Astrocyte (in vitro differentiated cells and primary cell): ENCODE measurements around the gene UBR2. TPM values are rescaled to one million over a fixed set of nuclear protein-coding genes. Genes with fewer than 3 reads are reported as not detected.

Source experiments
- DNase-seq: peaks from one replicate; pipeline ENCODE4 v3.0.0-alpha.2; 2010; ENCODE audit warnings: low read depth
- FAIRE-seq: peaks from 2 replicates; lab custom pipeline; 2011; peaks lifted over from hg19 to GRCh38; lab: Jason Lieb, UNC
- H2AFZ ChIP-seq: 2 replicates; pipeline ENCODE4 v1.6.0; 2012; ENCODE audit warnings: low read depth, low read length, inconsistent platforms
- H3K27ac ChIP-seq: 2 replicates; pipeline ENCODE4 v1.5.1; 2011; ENCODE audit warnings: low read depth, low read length, inconsistent platforms
- H3K27me3 ChIP-seq: 2 replicates; pipeline ENCODE4 v1.6.0; 2011; ENCODE audit warnings: low read length, inconsistent platforms; ENCODE audit not compliant: insufficient read depth
- H3K36me3 ChIP-seq: 2 replicates; pipeline ENCODE4 v1.5.1; 2011; ENCODE audit warnings: low read length, inconsistent platforms; ENCODE audit not compliant: insufficient read depth
- H3K4me1 ChIP-seq: 2 replicates; pipeline ENCODE4 v1.5.1; 2011; ENCODE audit warnings: low read length, inconsistent platforms; ENCODE audit not compliant: insufficient read depth
- H3K4me2 ChIP-seq: 2 replicates; pipeline ENCODE4 v1.6.0; 2012; ENCODE audit warnings: low read length, inconsistent platforms
- H3K4me3 ChIP-seq: 2 replicates; pipeline ENCODE4 v1.5.1; 2011; ENCODE audit warnings: low read depth, mild to moderate bottlenecking, low read length, inconsistent platforms; ENCODE audit not compliant: insufficient read depth
- H3K79me2 ChIP-seq: 2 replicates; pipeline ENCODE4 v1.6.0; 2012; ENCODE audit warnings: mild to moderate bottlenecking, low read length, inconsistent platforms; ENCODE audit not compliant: insufficient read depth
- H3K9ac ChIP-seq: 2 replicates; pipeline ENCODE4 v1.6.0; 2012; ENCODE audit warnings: mild to moderate bottlenecking, low read length, inconsistent platforms
- H3K9me3 ChIP-seq: 2 replicates; pipeline ENCODE4 v1.5.1; 2012; ENCODE audit warnings: low read depth, mild to moderate bottlenecking, low read length, inconsistent platforms; ENCODE audit not compliant: insufficient read depth
- H4K20me1 ChIP-seq: 2 replicates; pipeline ENCODE4 v1.6.0; 2012; ENCODE audit warnings: low read length, inconsistent platforms; ENCODE audit not compliant: insufficient read depth
- H3K27ac Mint-ChIP-seq: one replicate; pipeline ENCODE4 v1.8.0; 2021; ENCODE audit warnings: mild to moderate bottlenecking, mixed read lengths; ENCODE audit not compliant: unreplicated experiment
- H3K27me3 Mint-ChIP-seq: one replicate; pipeline ENCODE4 v1.8.0; 2021; ENCODE audit warnings: low read depth, mixed read lengths; ENCODE audit not compliant: unreplicated experiment
- H3K36me3 Mint-ChIP-seq: one replicate; pipeline ENCODE4 v1.8.0; 2021; ENCODE audit warnings: low read depth, mixed read lengths; ENCODE audit not compliant: unreplicated experiment
- H3K4me1 Mint-ChIP-seq: one replicate; pipeline ENCODE4 v1.8.0; 2021; ENCODE audit warnings: low read depth, mixed read lengths; ENCODE audit not compliant: unreplicated experiment
- H3K4me3 Mint-ChIP-seq: one replicate; pipeline ENCODE4 v1.8.0; 2021; ENCODE audit warnings: mild to moderate bottlenecking, moderate library complexity, mixed read lengths; ENCODE audit not compliant: unreplicated experiment
- H3K9me3 Mint-ChIP-seq: one replicate; pipeline ENCODE4 v1.8.0; 2021; ENCODE audit warnings: mild to moderate bottlenecking, mixed read lengths; ENCODE audit not compliant: unreplicated experiment
- CTCF ChIP-seq: IDR thresholded peaks from 2 replicates; pipeline ENCODE4 v1.5.1; 2011; ENCODE audit warnings: low read depth, mild to moderate bottlenecking, inconsistent platforms, low read length, moderate library complexity; ENCODE audit not compliant: insufficient read depth
- EZH2 ChIP-seq: IDR thresholded peaks from 2 replicates; pipeline ENCODE4 v1.6.1; 2012; ENCODE audit warnings: mild to moderate bottlenecking, low read length, inconsistent platforms; ENCODE audit not compliant: insufficient read depth
- total RNA-seq: library from RNA; stranded (reverse); gene quantifications from 2 replicates; pipeline ENCODE4 v1.2.1, GENCODE V29; 2021

The UBR2 gene
- total RNA-seq, 1 donor from 2014 or later: 23.3 TPM

- H3K4me2 ChIP-seq: no peak overlapping the region
- no peak for DNase-seq
- FAIRE-seq: no peak
- no peak for TF ChIP-seq CTCF
- no peak for TF ChIP-seq EZH2
- no peaks in the 10 kb centered on the region for H3K9me3 ChIP-seq
- no peaks in the 10 kb centered on the region for H4K20me1 ChIP-seq
- Mint-ChIP-seq H3K4me1 (no peaks in the 10 kb centered on the region), H3K4me3 (no peak overlapping the region), H3K36me3 (peaks cover 10% of the 10 kb centered on the region), H3K27me3 (no peaks in the 10 kb centered on the region), H3K27ac (no peak overlapping the region), H3K9me3 (no peaks in the 10 kb centered on the region)
- no peak overlapping the region for H2AFZ ChIP-seq
- no peak overlapping the region for H3K9ac ChIP-seq
- no peak overlapping the region for H3K27ac ChIP-seq
- H3K79me2 ChIP-seq: no peaks in the 10 kb centered on the region
- no peak overlapping the region for H3K4me3 ChIP-seq
- H3K36me3 ChIP-seq: peaks cover 19% of the 10 kb centered on the region
- H3K27me3 ChIP-seq: no peaks in the 10 kb centered on the region
- no peaks in the 10 kb centered on the region for H3K4me1 ChIP-seq
Measured at GRCh38 chr6:42642794-42643193, 79.0 kb downstream of the UBR2 start.

- Histone ChIP-seq H4K20me1 (no peaks in the 10 kb centered on the region), H3K27me3 (no peaks in the 10 kb centered on the region), H3K4me2 (no peak overlapping the region), H3K4me1 (no peaks in the 10 kb centered on the region), H3K9me3 (no peaks in the 10 kb centered on the region), H3K79me2 (no peaks in the 10 kb centered on the region), H3K9ac (no peak overlapping the region), H3K36me3 (peaks cover 23% of the 10 kb centered on the region), H3K27ac (no peak overlapping the region), H3K4me3 (no peak overlapping the region), H2AFZ (no peak overlapping the region)
- Mint-ChIP-seq H3K27ac (no peak overlapping the region), H3K9me3 (no peaks in the 10 kb centered on the region), H3K27me3 (no peaks in the 10 kb centered on the region), H3K4me1 (no peaks in the 10 kb centered on the region), H3K36me3 (peaks cover 9% of the 10 kb centered on the region), H3K4me3 (no peak overlapping the region)
- DNase-seq (no peak), FAIRE-seq (no peak)
- no peak for TF ChIP-seq CTCF
- TF ChIP-seq EZH2: no peak
Measured at GRCh38 chr6:42644211-42644610, 80.4 kb downstream of the UBR2 start.

- H4K20me1 ChIP-seq: no peaks in the 10 kb centered on the region
Measured at GRCh38 chr6:42652024-42652746, 88.4 kb downstream of the UBR2 start.

More at GRCh38 chr6:42652024-42652746, 88.4 kb downstream of the UBR2 start:
- Histone ChIP-seq H3K36me3 (peaks cover 22% of the 10 kb centered on the region), H2AFZ (no peak overlapping the region), H3K4me3 (no peak overlapping the region), H3K79me2 (no peaks in the 10 kb centered on the region), H3K9ac (no peak overlapping the region), H3K27me3 (no peaks in the 10 kb centered on the region), H3K9me3 (no peaks in the 10 kb centered on the region), H3K27ac (no peak overlapping the region), H3K4me1 (no peaks in the 10 kb centered on the region), H3K4me2 (no peak overlapping the region)
- H3K4me3 Mint-ChIP-seq: no peak overlapping the region
- no peaks in the 10 kb centered on the region for H3K9me3 Mint-ChIP-seq
- FAIRE-seq (no peak), DNase-seq (no peak)
- H3K27me3 Mint-ChIP-seq: no peaks in the 10 kb centered on the region
- TF ChIP-seq EZH2: no peak
- H3K36me3 Mint-ChIP-seq: no peaks in the 10 kb centered on the region
- no peak overlapping the region for H3K27ac Mint-ChIP-seq
- H3K4me1 Mint-ChIP-seq: no peaks in the 10 kb centered on the region
